ENCODE measurements around the gene ARHGEF17.

ARHGEF17 gene

GRCh38 chr11:73358071-73358470 lies 50.0 kb downstream of the ARHGEF17 start:
- DNase-seq (ENCODE audit: low spot score) = no peak

GRCh38 chr11:73359341-73359740 lies 51.3 kb downstream of the ARHGEF17 start:
- no peak for DNase-seq (ENCODE audit: low spot score)

- no peak for DNase-seq (ENCODE audit: low spot score)
Observed at GRCh38 chr11:73359930-73360742, 52.1 kb downstream of the ARHGEF17 start.

- DNase-seq (ENCODE audit: low spot score) = no peak
Observed at GRCh38 chr11:73360743-73361369, 52.8 kb downstream of the ARHGEF17 start.

GRCh38 chr11:73361953-73362776 lies 54.1 kb downstream of the ARHGEF17 start:
- DNase-seq (ENCODE audit: low spot score) = no peak

GRCh38 chr11:73363147-73363546 lies 55.1 kb downstream of the ARHGEF17 start:
- DNase-seq (ENCODE audit: low spot score) = no peak

GRCh38 chr11:73365352-73366264 lies 57.5 kb downstream of the ARHGEF17 start:
- DNase-seq (ENCODE audit: low spot score) = no peak

GRCh38 chr11:73366265-73366610 lies 58.2 kb downstream of the ARHGEF17 start:
- no peak for DNase-seq (ENCODE audit: low spot score)

GRCh38 chr11:73366953-73367352 lies 58.9 kb downstream of the ARHGEF17 start:
- DNase-seq (ENCODE audit: low spot score) = no peak

- no peak for DNase-seq (ENCODE audit: low spot score)
Observed at GRCh38 chr11:73367482-73368024, 59.5 kb downstream of the ARHGEF17 start.

GRCh38 chr11:73372375-73372993 lies 64.4 kb downstream of the ARHGEF17 start:
- no peak for DNase-seq (ENCODE audit: low spot score)

GRCh38 chr11:73374151-73374550 lies 66.1 kb downstream of the ARHGEF17 start:
- DNase-seq (ENCODE audit: low spot score) = no peak

- no peak for DNase-seq (ENCODE audit: low spot score)
Observed at GRCh38 chr11:73375830-73376159, 67.7 kb downstream of the ARHGEF17 start.

GRCh38 chr11:73376160-73376802 lies 68.2 kb downstream of the ARHGEF17 start, which contains the start of gene RELT:
RELT (plus strand) TSS chr11:73376399; CDS start chr11:73389137, 12,738 bp downstream.
- DNase-seq (ENCODE audit: low spot score) = peak; percentile 92

GRCh38 chr11:73376803-73377629 lies 68.9 kb downstream of the ARHGEF17 start:
- DNase-seq (ENCODE audit: low spot score) = peak; percentile 63

GRCh38 chr11:73379189-73379880 lies 71.3 kb downstream of the ARHGEF17 start:
- no peak for DNase-seq (ENCODE audit: low spot score)

- no peak for DNase-seq (ENCODE audit: low spot score)
Observed at GRCh38 chr11:73380331-73380730, 72.3 kb downstream of the ARHGEF17 start.

- no peak for DNase-seq (ENCODE audit: low spot score)
Observed at GRCh38 chr11:73380897-73381410, 72.9 kb downstream of the ARHGEF17 start.

GRCh38 chr11:73381589-73381988 lies 73.5 kb downstream of the ARHGEF17 start:
- no peak for DNase-seq (ENCODE audit: low spot score)

Data from Ammon's horn (tissue), 1 donor.